GM19463 (cell line): Measurements from ENCODE around the gene ZCCHC18.
"Not testable (repeated sequence)": the region's sequence is repeated elsewhere in the genome, so short reads cannot be mapped to it uniquely, and the experiment has no call there.

Source experiments
- ATAC-seq: cut with Tn5 transposase; IDR thresholded peaks from one replicate; pipeline ENCODE4 v1.9.1; 2021; ENCODE audit warnings: mild to moderate bottlenecking, moderate library complexity; ENCODE audit not compliant: unreplicated experiment

Gene ZCCHC18

DNA sequence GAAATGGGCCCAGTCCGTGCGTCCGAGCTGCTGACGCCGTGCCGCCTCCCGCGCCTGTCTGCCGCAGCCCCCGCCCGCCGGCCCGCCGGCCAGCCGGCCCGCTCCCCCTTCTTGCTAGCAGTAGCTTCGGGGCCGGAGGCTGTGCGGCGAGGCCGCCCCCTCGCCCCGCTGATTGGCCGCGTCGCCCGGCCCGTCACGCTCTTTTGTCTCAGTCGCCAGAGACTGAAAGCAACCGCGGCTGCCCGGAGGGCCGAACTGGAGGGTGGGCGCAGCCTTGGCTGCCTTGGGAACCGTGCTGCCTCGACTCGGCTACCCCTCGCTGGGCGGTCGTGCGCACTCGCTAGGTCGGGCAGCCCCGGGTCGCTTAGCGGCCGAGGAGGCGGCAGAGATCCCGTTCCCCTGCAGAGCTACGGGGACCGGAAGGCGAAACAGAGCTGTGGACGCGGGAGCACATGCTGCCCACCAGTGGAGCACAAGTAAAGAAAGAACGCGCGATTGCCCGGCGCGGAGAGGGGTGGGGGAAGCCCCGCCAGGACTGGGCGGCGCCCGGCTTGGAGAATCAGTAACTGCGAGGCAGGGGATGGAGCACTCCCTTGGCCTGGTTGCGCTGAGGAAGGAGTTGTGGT lies at the start of gene ZCCHC18:
ZCCHC18 (plus strand) TSS at position 198 of the 626 bp plus-strand sequence. CDS start 1,589 bp downstream, outside the sequence.
- ATAC-seq, result peak; percentile 67

DNA sequence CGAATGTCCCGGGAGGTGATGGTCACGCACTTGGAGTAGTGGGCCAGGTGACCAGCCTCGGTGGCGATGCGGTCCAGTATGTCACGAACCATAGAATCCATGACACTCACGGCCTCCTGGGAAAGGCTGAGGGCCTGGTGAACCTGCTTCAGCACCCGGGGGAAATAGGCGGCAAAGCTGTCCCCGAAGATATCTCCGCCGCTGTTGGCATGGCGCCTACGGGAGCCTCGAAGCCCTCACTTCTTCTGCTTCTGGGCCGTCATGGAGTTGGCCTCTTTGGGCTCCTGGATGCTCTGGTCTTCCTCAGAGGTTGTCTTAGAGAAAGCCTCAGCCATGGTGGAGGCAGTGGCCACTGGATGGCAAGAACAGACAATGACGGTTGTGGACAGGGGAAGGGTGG lies 49.7 kb upstream of the ZCCHC18 start:
- ATAC-seq, result not testable (repeated sequence)

DNA sequence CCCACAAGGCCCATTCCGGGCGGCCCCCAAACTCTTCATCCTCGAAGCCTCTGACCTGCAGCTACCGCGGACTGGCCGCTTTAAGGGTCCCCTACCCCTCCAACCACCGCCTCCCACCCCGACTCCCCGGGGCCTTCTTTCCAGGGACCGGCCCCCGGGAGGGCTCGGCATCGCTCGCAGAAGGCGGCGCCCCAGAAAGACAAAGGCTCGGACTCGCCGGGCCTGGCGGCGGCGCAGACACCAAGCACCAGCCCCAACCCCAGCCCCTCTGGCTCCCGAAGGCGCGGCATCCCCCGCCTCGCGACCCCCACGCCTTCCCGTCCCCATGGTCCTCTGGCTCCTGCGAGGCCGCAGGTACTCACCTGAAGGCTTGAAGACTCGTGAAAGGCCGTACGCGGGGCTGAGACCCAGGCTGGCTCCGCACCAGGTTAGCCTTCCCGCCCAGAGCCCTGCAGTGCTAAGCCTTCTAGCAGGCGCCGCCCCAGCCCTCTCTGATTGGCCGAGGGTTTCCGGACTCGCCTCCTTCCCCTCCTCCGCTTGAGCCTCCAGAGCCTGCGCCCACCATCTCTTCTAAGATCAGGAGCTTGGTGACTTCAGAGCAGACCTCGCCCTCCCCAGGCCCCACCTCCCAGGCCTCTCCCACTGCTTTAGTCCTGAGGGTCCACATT lies 36.4 kb upstream of the ZCCHC18 start, which contains the start of gene TMSB15C:
TMSB15C (minus strand) TSS at position 459 of the 668 bp plus-strand sequence.
- ATAC-seq, result peak; percentile 97

DNA sequence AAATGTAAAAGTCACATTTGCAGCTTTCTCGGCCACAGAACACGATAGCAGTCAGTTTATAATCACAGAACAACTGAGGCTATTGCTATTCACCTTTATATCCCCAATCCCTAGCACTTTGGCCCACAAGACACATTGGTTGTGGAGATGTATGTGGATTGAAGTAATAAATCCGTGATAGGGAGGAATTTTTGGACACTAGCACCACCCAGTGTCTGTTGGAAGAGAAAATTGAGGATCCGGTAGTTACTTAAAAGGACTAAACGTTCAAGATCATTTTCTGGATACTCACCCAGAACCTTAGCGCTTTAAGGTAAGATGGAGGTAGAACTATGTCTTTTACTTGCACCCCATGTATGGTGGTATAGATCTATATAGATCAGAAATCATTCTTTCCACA lies 34.5 kb upstream of the ZCCHC18 start:
- ATAC-seq, result not testable (repeated sequence)

DNA sequence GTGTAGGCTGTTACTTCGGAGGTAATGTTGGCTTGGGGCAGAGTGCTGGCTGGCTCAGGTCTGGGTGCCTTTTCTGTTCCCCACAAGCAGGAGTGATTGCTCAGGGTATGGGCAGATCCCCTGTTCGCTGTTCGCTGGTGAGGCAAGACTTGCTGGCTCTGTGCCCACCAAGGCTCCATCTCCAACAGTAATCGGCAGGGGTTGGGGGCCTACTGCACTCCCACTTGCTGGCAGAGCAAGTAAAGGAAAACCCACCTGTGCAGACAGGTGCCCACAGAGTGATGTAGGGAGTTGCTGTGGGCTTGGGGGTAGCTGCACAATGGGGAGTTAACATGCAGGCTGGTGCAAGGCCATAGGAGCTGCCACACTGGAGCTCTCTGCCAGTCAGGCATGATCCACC lies 28.3 kb upstream of the ZCCHC18 start:
- no peak for ATAC-seq

DNA sequence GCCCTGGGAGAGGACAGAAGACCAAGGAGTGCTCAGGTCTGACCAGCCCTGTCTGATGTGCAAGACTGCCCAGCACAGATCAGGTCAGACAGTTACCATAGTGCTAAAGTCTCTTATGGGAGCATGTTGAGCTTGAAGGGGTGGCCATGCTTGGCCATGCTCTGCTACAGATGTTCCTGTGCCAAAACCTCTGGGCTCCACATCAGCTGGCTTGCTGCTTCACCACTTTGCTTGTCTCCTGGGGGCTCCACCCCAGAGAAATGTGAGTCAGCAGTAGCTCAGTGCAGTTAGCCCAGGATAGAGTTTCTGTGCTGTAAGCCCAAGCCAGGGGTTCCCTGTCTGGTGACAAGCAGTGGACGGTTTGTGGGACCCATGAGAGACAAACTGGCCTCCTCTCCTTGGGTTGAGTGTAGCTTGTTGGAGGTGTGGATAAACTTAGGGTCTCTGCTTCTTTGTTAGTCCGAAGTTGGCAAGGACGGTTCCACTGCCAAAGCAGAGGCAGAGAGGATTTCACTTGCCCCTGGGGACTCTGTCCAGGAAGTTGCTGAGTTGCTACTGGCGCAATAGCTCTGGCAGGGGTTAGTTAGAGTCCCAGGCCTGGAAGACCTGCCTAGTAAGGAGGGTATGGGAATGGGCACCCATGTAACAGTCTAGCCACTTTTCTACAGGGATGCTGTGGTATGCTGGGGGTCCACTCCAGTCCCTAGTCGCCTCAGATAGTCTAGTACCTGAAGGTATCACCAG lies 27.6 kb upstream of the ZCCHC18 start:
- ATAC-seq, result no peak

DNA sequence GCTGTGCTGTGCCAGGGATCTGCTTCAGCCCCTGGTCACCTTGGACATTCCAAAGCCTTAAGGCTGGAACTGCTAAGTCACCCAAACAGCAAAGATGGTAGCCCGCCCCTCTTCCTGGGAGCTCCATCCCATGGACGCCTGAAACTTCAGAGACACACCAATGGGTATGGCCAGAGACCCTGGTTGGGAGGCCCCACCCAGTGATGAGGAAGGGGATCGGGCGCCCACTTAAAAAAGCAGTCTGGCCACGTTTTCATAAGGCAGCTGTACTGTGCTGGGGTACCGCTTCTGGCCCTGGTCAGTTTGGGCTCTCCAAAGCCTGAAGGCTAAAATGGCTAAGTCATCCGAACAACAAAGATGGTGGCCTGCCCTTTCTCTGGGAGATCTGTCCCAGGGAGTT lies 26.8 kb upstream of the ZCCHC18 start:
- no peak for ATAC-seq

DNA sequence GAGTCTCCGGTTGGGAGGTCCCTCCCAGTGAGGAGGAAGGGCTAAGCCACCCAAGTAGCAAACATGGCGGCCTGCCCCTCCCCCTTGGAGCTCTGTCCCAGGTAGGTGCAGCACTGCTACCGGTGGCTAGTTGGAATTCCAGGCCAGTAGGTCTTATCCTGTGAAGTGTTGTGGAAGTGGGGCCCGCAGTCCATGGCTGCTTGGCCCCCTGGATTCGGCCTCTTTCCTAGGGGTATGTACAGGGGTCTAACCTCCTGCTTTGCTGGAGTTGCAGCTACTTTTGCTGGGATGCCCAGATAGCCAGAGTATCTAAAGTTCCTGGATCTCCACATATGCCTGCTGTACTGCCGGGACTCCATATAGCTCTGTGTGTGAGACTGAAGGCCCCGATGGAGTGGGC lies 26.4 kb upstream of the ZCCHC18 start:
- no peak for ATAC-seq

DNA sequence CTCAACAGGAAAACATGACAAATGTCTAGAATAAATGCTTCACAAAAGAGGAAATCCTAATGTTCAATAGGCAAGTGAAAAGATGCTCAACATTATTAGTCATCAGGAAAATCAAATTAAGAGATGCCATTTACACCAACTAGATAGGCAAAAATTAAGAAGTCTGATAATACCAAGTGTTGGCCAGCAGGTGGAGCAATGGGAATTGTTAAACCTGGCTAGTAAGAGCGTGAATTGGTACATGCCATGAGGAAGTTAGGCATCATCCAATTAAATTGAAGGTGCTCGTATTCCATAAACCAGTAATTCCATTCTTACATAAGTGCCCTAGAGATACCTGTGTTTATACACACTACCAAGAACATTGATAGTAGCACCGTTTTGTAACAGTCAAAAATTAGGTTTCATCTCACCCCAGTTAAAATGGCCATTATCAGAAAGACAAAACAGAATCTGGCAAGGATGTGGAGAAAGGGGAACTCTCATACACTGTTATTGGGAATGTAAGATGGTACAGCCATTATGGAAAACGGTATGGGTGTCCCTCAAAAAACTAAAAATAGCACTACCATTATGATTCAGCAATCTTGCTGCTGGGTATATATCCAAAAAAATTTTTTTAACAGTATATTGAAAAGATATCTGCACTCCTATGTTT lies 14.0 kb upstream of the ZCCHC18 start:
- ATAC-seq, result peak; percentile 92

DNA sequence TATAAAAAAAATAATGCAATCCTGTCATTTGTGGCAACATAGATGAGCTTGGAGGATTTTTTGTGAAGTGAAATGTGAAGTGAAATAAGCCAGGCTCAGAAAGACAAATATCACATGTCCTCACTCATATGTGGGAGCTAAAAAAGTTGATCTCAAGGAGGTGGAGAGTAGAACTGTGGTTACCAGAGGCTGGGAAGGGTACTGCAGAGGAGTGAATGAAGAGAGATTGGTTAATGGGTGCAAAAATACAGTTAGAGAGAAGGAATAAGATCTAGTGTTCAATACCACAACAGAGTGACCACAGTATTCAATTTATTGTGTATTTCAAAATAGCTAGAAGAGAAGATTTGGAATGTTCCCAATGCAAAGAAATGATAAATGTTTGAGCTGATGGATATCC lies 13.4 kb upstream of the ZCCHC18 start:
- no peak for ATAC-seq

DNA sequence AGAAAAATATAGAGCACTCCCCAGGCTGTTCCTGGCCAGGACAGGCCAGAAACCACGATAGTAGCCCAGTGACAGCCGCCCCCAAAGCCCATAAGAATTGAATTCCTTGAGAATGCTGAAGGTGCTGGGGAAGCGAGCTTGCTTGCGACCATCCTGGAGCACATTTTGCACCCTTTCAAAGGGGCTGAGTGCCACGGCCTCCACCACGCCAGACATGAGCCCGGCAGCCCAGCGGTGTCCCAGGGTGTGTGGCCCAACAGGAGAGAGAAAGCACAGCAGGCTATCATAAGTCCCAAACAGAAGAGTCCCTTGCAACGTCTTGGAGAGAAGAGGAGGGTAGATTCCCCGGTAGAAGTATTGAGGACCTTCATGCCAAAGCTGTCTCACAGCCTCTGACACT lies 7.6 kb upstream of the ZCCHC18 start:
- no peak for ATAC-seq

DNA sequence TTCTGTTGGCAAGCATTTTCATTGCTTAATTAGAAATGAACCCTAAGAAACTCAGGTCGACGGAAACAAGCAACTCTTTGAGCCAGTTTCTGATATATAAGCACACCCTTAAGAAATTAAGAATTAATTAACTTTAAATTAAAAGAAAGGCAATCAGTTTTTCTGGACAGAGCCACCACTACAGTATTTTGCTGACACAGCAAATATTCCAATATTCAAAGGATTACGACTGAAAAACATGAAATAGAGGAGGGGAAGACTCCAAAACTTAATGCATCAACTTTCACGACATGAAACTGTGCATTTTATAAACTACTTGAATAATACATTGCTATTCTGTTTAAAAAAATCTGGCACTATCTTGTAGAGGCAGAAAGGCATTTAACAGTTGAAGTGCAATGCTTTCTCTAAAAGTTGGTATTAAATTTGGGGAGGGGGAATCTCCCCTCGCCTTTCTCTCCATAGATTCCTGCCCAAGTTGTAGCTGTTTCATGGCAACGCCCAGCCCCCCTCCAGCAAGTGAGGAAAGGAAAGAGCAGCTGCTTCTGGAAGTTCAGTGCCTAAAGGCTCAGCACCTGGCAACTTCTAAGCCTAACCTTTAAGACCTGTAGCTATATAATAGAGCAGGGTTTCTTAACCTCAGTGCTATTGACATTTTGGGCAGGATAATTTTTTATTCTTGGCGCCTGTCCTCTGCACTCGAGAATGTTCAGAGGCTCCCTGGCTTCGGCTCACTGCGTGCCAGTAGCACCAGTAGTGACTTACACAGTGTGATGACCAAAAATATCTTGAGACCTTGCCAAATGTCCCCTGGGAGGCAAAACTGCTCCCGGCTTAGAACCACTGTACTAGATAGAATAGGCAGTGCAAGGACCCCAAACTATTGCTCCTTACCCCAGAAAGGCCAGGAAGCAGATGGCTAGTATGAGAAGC lies 6.7 kb upstream of the ZCCHC18 start:
- no peak for ATAC-seq

DNA sequence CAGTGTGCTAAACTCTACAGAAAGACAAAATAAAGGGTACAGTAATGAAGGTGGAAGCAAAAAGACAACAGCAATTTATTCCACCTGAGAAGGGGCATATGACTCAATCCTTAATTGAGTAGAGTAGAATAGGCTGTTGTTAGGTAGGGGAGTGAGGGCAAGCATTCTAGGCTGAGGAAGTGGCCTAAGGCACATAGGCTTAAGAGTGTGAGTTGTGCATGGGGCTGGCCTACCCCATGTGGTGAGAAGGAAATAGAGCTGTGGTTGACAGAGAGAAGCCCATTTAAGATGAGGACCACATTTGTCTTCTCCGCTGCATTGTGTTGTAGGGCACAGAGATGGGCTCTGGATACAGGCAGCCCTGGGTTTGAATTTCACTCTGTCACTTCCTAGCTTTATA lies 3.4 kb upstream of the ZCCHC18 start:
- ATAC-seq, result no peak

DNA sequence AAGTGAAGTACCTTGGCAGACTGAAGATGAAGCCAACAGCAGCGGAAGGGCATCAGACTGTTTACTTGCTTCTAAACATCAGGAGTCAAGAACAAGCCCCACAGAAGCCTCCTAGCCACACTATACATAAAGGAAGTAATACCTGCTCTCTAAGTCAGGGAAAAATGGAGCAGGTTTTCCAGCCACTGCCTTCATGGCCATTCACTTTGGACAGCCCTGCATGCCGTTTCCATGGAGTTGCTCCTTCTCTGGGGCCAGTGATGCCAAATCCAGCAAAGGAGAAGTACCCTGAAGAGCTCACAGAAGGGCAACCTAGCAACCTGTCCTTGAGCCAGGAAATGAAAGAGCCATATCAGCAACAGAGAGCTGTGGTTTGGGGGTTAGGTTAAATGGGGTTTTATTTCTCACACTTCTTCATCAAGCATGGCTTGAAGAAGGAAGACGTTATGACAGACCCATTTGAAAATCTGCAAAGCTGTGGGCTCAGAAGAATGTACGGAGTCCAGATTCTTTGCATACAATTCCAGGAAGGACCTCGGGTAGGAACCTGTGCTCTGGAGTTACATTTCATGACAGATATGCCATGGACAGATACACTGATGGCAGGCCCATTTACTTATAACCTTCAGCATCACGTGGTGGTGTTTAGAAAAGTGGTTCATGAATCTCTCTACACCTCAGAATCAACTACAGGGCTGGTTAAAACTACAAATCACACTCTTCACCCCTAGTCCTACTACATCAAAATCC lies 1.7 kb upstream of the ZCCHC18 start:
- peak; percentile 32 for ATAC-seq

DNA sequence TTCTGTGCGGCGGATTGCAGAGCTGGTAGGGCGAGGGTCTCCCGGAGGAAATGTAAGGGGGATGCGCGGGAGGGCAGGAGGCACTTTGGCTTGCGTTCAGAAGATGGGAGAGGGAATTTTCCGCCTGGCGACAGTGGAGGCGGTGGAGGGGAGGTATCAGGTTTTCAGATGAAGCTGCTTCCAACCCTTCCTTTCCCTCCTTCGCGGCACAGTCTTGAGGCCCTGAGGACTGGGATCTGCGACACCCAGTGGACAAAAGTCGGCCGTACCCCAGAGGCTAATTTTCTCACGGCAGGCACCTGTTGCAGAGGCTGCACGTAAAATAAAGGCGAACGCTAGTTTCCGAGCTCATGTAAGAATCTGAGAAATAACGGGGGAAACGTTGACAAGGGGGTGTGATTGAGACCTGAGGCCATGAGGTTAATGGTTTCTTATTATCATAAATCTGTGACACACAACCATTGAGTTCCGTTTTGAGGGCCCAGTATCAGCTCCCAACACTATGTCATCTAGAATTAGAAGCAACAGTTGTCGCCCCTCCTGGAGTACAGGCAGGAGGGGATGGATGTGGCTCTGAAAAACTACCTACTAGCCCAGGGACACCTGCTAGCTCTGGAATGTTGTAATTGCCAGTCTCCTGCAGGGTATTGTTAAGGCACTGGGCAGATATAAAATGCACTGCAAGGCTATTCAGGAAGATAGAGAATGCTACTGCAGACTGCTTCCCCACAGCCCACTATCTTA lies 1.1 kb downstream of the ZCCHC18 start:
- peak; percentile 36 for ATAC-seq

DNA sequence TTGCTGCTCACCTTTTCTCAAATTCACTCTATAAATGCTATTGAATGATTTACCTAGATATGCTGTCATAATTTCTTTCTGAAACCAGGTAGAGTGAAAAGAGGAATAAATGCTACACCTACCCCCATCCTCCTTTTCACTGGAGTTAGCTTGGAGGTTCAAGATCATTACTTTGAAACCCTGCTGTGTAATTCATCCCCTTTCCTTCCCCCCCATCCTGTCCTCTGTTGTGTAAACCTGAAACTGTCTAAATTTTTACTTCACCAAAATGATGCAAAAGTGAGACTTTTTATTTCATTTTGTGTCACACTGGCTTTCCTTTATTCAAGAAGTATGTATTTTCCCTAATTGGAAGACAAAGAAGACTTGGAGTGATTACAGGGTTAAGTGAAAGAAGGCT lies 5.4 kb downstream of the ZCCHC18 start:
- no peak for ATAC-seq

DNA sequence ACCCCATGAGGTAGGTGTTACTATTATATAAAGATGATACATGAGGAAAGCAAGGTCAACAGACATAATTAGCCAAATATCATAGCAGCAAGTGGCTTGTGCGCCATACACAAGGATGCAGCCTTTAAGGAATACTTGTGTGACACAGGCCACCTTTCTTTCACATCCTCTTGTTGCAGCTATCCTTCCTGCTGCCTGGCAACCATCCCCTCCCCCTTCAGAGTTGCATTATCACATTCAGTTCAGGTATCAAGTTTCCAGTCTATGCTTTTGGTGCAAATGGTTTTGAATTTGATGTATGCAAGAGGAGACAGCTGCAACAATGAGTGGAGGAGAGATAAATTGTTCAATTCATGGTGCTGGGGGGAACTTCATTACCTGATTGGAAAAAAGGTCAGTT lies 6.4 kb downstream of the ZCCHC18 start:
- ATAC-seq, result no peak

DNA sequence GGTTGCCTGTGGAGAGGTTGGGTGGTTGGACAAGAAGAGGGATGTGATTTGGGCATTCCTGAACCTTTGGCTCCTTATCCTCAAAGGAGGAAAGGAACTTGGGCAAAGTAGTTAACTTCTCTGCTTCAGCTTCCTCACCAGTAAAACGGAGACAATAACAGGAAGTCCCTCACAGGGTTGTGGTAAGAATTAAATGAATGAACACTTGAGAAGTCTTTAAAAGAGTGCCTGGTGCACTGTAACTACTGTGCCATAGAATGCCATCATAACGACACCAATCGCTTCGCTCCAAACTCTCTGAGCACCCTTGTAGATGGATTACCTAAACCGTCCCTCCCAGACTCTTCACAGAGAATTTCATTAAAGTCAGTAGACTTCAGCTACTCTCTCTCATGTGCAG lies 10.5 kb downstream of the ZCCHC18 start:
- no peak for ATAC-seq

DNA sequence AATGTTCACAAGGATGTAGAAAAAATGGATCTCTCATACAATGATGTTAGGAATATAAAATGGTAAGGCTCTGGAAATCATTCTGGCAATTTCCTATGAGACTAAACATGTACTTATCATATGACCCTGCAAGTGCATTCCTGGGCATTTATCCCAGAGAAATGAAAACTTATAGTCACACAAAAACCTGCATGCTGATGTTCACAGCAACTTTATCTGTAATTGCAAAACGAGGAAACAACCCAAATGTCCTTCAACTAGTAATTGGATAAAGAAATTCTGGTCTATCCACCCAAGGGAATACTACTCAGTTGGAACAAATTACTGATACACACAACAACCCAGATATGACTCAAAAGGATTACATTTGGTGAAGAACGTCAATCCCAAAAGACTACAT lies 14.5 kb downstream of the ZCCHC18 start:
- no peak for ATAC-seq
